Measurements from ENCODE around the gene STH. TPM values are rescaled to one million over a fixed set of nuclear protein-coding genes. Genes with fewer than 3 reads are reported as not detected.

Gene STH
- total RNA-seq, 1 donor from 2014 or later, result not detected

DNA sequence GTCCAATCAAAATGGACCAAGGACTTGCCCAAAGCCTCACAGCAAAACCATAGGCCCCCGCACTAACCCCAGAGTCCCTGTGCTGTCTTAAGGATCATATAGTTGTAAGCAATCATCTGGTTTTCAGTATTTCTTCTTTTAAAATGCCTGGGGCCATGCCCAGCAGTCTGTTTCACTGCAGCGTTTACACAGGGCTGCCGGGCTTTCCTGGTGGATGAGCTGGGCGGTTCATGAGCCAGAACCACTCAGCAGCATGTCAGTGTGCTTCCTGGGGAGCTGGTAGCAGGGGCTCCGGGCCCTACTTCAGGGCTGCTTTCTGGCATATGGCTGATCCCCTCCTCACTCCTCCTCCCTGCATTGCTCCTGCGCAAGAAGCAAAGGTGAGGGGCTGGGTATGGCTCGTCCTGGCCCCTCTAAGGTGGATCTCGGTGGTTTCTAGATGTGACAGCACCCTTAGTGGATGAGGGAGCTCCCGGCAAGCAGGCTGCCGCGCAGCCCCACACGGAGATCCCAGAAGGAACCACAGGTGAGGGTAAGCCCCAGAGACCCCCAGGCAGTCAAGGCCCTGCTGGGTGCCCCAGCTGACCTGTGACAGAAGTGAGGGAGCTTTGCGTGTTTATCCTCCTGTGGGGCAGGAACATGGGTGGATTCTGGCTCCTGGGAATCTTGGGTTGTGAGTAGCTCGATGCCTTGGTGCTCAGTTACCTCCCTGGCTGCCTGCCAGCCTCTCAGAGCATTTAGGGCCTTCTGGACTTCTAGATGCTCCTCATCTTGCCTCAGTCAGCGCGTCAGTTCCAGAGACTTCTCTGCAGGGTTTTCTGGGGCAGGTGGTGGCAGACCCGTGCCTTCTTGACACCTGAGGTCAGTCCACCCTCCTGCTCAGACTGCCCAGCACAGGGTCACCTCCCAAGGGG lies 24.8 kb upstream of the STH start:
- peak overlapping the region; percentile 11 for H3K27ac ChIP-seq (ENCODE audit: low read depth, low read length)
- peak overlapping the region in 1 of 3 donors; percentile 13 for H3K4me3 ChIP-seq (ENCODE audit: low read length in 3 of 3)
- H3K27me3 ChIP-seq (ENCODE audit: control insufficient read depth in 3 of 3, insufficient read depth in 3 of 3, low read length in 3 of 3), result no peaks in the 10 kb centered on the region
- H3K9ac ChIP-seq (ENCODE audit: low read depth in 1 of 3, low read length in 3 of 3), result peak overlapping the region in 2 of 3 donors; percentile 33 to 51
- H3K4me1 ChIP-seq (ENCODE audit: control insufficient read depth in 3 of 3, insufficient read depth in 3 of 3, low read length in 3 of 3), result peaks cover 50 to 58% (median 56%) of the 10 kb centered on the region in 3 donors
- peaks cover 2 to 17% (median 7%) of the 10 kb centered on the region in 3 donors for H3K36me3 ChIP-seq (ENCODE audit: control insufficient read depth in 3 of 3, insufficient read depth in 3 of 3, low read length in 3 of 3)
- no peaks in the 10 kb centered on the region for H3K9me3 ChIP-seq (ENCODE audit: control insufficient read depth in 3 of 3, low read length in 3 of 3)

DNA sequence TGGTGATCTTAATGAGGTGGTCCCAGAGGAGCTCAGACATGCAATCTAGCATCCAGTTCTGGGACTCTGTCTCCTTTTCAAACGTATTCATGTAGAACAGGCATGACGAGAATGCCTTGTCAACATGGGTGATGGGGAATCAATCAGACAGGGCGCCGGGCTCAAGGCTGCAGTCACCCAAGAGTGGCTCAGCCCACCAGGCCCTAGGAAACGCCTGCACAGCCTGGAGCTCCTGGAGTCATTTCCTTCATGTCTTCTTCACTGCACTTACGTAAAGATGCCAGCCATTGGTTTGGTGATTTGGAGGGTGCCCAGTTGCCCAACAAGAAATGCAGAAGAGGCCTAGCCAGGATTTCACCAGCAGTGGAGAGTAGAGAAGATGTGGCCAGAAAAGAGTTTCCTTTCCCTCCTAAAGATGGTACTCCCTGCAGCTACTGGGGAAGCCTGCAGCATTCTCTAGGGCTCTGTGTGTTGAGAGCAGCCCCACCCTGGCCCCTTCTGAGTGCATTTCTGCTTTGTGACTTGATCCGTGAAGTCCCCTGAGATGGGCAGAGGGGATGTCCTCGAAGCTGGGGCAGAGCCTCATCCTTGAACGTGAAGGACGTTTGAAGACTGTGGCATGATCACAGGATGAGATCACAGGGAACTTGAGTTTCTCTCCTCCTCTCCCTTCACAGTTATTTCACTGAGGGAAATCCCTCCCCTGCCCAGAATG lies 24.0 kb upstream of the STH start:
- Histone ChIP-seq H3K9me3 (ENCODE audit: control insufficient read depth in 3 of 3, low read length in 3 of 3) (no peaks in the 10 kb centered on the region), H3K27ac (ENCODE audit: low read depth, low read length) (no peak overlapping the region), H3K36me3 (ENCODE audit: control insufficient read depth in 3 of 3, insufficient read depth in 3 of 3, low read length in 3 of 3) (peaks cover 0 to 10% (median 8%) of the 10 kb centered on the region in 3 donors), H3K4me1 (ENCODE audit: control insufficient read depth in 3 of 3, insufficient read depth in 3 of 3, low read length in 3 of 3) (peaks cover 50 to 58% (median 56%) of the 10 kb centered on the region in 3 donors), H3K4me3 (ENCODE audit: low read length in 3 of 3) (no peak overlapping the region), H3K27me3 (ENCODE audit: control insufficient read depth in 3 of 3, insufficient read depth in 3 of 3, low read length in 3 of 3) (no peaks in the 10 kb centered on the region), H3K9ac (ENCODE audit: low read depth in 1 of 3, low read length in 3 of 3) (no peak overlapping the region)

DNA sequence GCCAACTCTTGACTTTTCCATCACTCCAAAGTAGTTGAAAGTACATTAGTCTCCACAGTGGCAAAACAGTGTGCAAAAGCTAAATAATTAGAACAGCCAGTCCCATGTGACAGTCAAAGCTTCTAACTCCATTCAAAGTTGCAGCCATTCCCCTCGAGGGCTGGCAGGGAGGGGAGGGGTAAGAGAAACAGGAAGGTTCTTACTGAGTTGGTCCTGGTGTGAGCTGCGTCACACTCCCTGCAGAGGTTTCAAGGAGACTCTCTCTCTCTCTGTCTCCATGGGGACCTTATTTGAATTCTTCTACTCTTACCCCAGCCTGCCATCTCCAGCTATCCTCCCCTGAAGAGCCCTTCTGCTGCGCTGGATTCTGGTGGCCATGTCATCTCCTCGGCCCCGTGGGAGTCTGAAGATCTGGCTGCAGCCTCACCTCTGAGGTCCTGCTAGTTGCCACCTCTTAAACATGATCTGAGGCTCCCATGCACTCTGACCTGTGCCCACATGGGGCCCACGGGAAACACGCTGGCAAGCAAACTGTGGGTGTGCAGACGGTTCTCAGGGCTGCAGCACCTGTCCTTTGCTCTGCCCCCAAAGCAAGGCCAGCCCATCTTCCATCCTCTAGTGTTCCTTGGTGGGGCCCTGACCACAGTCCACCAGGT lies 23.3 kb upstream of the STH start:
- Histone ChIP-seq H3K27ac (ENCODE audit: low read depth, low read length) (no peak overlapping the region), H3K9me3 (ENCODE audit: control insufficient read depth in 3 of 3, low read length in 3 of 3) (no peaks in the 10 kb centered on the region), H3K27me3 (ENCODE audit: control insufficient read depth in 3 of 3, insufficient read depth in 3 of 3, low read length in 3 of 3) (no peaks in the 10 kb centered on the region), H3K9ac (ENCODE audit: low read depth in 1 of 3, low read length in 3 of 3) (no peak overlapping the region), H3K4me1 (ENCODE audit: control insufficient read depth in 3 of 3, insufficient read depth in 3 of 3, low read length in 3 of 3) (peaks cover 50 to 58% (median 56%) of the 10 kb centered on the region in 3 donors), H3K4me3 (ENCODE audit: low read length in 3 of 3) (no peak overlapping the region), H3K36me3 (ENCODE audit: control insufficient read depth in 3 of 3, insufficient read depth in 3 of 3, low read length in 3 of 3) (peaks cover 1 to 11% (median 7%) of the 10 kb centered on the region in 3 donors)

DNA sequence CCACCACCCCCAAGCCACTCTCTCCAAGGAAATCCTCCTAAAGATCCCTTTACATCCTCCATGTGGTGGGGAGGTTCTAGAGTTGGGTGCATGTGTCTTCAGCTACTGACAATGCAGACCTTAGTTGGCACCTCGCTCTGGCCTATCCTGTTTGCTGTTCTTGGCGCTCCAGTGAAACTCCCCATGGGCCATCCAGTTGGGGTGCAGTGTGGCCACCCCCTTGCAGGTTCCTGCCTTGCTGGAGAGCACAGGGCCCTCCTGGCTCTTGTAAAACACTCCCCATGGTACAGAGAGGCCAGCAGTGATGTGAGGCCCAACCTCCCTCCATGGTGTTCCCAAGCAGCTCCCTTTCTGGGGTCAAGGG lies 22.7 kb upstream of the STH start:
- peak overlapping the region; percentile 70 for H3K27ac ChIP-seq (ENCODE audit: low read depth, low read length)
- no peaks in the 10 kb centered on the region for H3K27me3 ChIP-seq (ENCODE audit: control insufficient read depth in 3 of 3, insufficient read depth in 3 of 3, low read length in 3 of 3)
- no peaks in the 10 kb centered on the region for H3K9me3 ChIP-seq (ENCODE audit: control insufficient read depth in 3 of 3, low read length in 3 of 3)
- peaks cover 50 to 58% (median 56%) of the 10 kb centered on the region in 3 donors for H3K4me1 ChIP-seq (ENCODE audit: control insufficient read depth in 3 of 3, insufficient read depth in 3 of 3, low read length in 3 of 3)
- H3K4me3 ChIP-seq (ENCODE audit: low read length in 3 of 3), result no peak overlapping the region
- peak overlapping the region in 2 of 3 donors; percentile 16 to 65 for H3K9ac ChIP-seq (ENCODE audit: low read depth in 1 of 3, low read length in 3 of 3)
- peaks cover 2 to 12% (median 7%) of the 10 kb centered on the region in 3 donors for H3K36me3 ChIP-seq (ENCODE audit: control insufficient read depth in 3 of 3, insufficient read depth in 3 of 3, low read length in 3 of 3)

DNA sequence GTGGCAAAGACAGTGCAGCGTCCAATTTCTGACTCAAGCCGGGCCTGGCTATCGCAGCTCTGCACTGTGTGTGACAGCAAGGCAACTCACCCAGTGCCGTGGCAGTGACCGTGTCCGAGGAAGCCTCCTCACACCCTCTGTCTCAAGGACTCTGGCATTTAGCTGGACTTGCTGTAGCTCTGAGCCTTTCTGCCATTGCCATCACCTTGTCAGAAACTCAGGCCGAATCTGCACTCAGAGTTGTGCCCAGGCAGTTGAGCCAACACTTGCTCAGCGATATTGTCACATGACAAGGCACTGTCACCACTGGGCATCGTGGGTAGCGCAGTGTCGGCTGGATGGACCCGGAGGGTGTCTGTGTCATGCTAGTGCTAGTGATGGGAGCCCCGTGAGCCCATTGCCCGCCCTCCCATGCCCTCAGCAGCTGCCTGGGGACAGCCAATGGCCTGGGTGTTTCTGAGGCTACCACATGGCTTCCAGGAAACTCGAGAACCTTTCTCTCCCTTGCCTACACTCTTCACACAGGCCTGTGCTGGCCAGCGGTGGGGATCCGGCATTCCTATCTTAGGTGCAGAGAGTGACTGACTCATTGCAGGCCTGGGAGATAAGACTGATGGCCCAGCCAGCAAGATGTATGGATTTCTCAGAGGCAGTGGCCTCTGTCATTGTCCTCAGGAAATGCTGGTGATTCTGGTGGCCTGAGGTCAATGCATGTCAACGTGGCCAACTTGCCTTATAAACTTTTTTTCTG lies 22.1 kb upstream of the STH start:
- peak overlapping the region in 1 of 3 donors; percentile 41 for H3K4me3 ChIP-seq (ENCODE audit: low read length in 3 of 3)
- H3K27me3 ChIP-seq (ENCODE audit: control insufficient read depth in 3 of 3, insufficient read depth in 3 of 3, low read length in 3 of 3), result no peaks in the 10 kb centered on the region
- H3K4me1 ChIP-seq (ENCODE audit: control insufficient read depth in 3 of 3, insufficient read depth in 3 of 3, low read length in 3 of 3), result peaks cover 50 to 58% (median 56%) of the 10 kb centered on the region in 3 donors
- H3K36me3 ChIP-seq (ENCODE audit: control insufficient read depth in 3 of 3, insufficient read depth in 3 of 3, low read length in 3 of 3), result peaks cover 2 to 10% (median 5%) of the 10 kb centered on the region in 3 donors
- H3K9ac ChIP-seq (ENCODE audit: low read depth in 1 of 3, low read length in 3 of 3), result peak overlapping the region in 2 of 3 donors; percentile 16 to 65
- H3K27ac ChIP-seq (ENCODE audit: low read depth, low read length), result peak overlapping the region; percentile 70
- no peaks in the 10 kb centered on the region for H3K9me3 ChIP-seq (ENCODE audit: control insufficient read depth in 3 of 3, low read length in 3 of 3)

DNA sequence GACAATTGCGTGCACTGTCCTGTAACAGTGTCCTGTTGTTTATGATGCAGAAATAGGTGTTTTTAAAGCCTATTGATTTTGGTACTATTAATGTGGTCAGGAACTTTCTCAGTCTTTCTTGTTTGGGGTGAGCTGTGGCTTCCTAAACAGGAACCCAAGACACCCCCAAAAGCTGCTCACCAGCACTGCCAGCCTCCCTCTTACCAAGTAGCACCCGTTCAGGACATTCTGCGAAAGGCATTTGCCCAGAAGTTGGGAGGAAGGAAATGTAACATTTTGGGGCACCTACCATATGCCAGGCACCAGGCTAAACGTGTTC lies 21.6 kb upstream of the STH start:
- Histone ChIP-seq H3K27me3 (ENCODE audit: control insufficient read depth in 3 of 3, insufficient read depth in 3 of 3, low read length in 3 of 3) (no peaks in the 10 kb centered on the region), H3K4me3 (ENCODE audit: low read length in 3 of 3) (no peak overlapping the region), H3K9ac (ENCODE audit: low read depth in 1 of 3, low read length in 3 of 3) (no peak overlapping the region), H3K9me3 (ENCODE audit: control insufficient read depth in 3 of 3, low read length in 3 of 3) (no peaks in the 10 kb centered on the region), H3K36me3 (ENCODE audit: control insufficient read depth in 3 of 3, insufficient read depth in 3 of 3, low read length in 3 of 3) (peaks cover 0 to 10% (median 2%) of the 10 kb centered on the region in 3 donors), H3K27ac (ENCODE audit: low read depth, low read length) (peak overlapping the region; percentile 70), H3K4me1 (ENCODE audit: control insufficient read depth in 3 of 3, insufficient read depth in 3 of 3, low read length in 3 of 3) (peaks cover 50 to 58% (median 56%) of the 10 kb centered on the region in 3 donors)

DNA sequence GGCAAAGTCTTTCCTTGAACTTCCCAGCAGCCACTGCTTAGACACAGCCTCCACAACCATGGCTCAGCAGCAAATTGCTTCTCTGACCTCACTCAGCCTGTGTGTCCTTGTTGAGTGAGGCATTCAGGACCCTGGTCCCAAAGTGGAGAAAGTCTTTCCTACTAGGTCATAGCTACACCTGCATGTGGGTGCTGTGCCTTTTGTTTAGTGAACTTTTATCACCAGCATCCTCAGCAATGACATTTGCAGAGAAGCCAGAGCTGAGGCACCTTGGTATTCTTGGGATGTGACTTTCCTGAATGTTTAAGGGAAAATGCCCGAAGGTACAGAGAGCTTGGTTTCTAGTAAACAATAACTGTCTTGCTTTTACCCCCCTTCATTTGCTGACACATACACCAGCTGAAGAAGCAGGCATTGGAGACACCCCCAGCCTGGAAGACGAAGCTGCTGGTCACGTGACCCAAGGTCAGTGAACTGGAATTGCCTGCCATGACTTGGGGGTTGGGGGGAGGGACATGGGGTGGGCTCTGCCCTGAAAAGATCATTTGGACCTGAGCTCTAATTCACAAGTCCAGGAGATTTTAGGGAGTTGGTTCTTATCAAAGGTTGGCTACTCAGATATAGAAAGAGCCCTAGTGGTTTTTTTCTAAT lies 20.9 kb upstream of the STH start:
- Histone ChIP-seq H3K4me3 (ENCODE audit: low read length in 3 of 3) (no peak overlapping the region), H3K4me1 (ENCODE audit: control insufficient read depth in 3 of 3, insufficient read depth in 3 of 3, low read length in 3 of 3) (peaks cover 47 to 53% (median 52%) of the 10 kb centered on the region in 3 donors), H3K36me3 (ENCODE audit: control insufficient read depth in 3 of 3, insufficient read depth in 3 of 3, low read length in 3 of 3) (peaks cover 0 to 11% (median 2%) of the 10 kb centered on the region in 3 donors), H3K27ac (ENCODE audit: low read depth, low read length) (no peak overlapping the region), H3K9me3 (ENCODE audit: control insufficient read depth in 3 of 3, low read length in 3 of 3) (no peaks in the 10 kb centered on the region), H3K9ac (ENCODE audit: low read depth in 1 of 3, low read length in 3 of 3) (no peak overlapping the region), H3K27me3 (ENCODE audit: control insufficient read depth in 3 of 3, insufficient read depth in 3 of 3, low read length in 3 of 3) (no peaks in the 10 kb centered on the region)

DNA sequence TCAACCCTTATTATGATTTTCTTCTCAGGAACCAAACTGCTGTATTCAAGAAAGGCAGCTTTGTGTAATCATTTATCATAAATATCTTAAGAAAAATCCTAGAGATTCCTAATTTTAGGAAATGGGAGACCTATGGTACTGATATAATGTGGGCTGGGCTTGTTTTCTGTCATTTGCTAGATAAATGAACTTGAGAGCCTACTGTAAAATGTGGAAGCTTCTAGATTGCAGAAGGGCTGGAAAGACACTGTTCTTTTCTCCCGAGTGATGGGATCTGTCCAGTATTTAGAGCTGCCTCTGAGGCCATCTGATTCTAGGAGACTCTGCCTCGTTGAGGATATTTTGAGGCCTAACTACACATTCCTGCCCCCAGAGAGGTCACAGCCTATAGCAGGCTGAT lies 19.9 kb upstream of the STH start:
- H3K4me1 ChIP-seq (ENCODE audit: control insufficient read depth in 3 of 3, insufficient read depth in 3 of 3, low read length in 3 of 3), result peaks cover 37 to 43% (median 41%) of the 10 kb centered on the region in 3 donors
- no peak overlapping the region for H3K9ac ChIP-seq (ENCODE audit: low read depth in 1 of 3, low read length in 3 of 3)
- H3K27ac ChIP-seq (ENCODE audit: low read depth, low read length), result no peak overlapping the region
- no peaks in the 10 kb centered on the region for H3K27me3 ChIP-seq (ENCODE audit: control insufficient read depth in 3 of 3, insufficient read depth in 3 of 3, low read length in 3 of 3)
- H3K4me3 ChIP-seq (ENCODE audit: low read length in 3 of 3), result no peak overlapping the region
- H3K36me3 ChIP-seq (ENCODE audit: control insufficient read depth in 3 of 3, insufficient read depth in 3 of 3, low read length in 3 of 3), result peaks cover 2 to 13% (median 3%) of the 10 kb centered on the region in 3 donors
- H3K9me3 ChIP-seq (ENCODE audit: control insufficient read depth in 3 of 3, low read length in 3 of 3), result no peaks in the 10 kb centered on the region

DNA sequence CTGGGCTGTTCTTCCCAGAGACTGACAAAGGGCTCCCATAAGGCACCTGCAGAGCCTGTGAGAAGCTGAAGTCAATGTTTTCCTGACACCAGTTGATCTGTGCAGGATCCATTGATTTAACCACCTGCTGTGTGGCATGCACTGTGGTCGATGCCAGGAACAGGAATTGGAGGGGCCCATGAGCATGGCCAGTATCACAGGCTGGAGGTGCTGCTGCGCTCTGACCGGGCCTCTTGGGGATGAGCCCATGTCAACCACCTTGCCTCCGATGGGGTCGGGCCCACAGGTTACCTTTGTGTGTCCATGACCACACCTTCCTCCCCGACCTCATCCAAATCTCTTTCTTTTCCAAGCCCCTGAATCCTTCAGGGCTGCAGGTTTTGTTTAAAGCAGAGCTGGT lies 18.2 kb upstream of the STH start:
- H3K27ac ChIP-seq (ENCODE audit: low read depth, low read length), result no peak overlapping the region
- H3K36me3 ChIP-seq (ENCODE audit: control insufficient read depth in 3 of 3, insufficient read depth in 3 of 3, low read length in 3 of 3), result peaks cover 8 to 16% (median 8%) of the 10 kb centered on the region in 3 donors
- H3K9ac ChIP-seq (ENCODE audit: low read depth in 1 of 3, low read length in 3 of 3), result no peak overlapping the region
- no peak overlapping the region for H3K4me3 ChIP-seq (ENCODE audit: low read length in 3 of 3)
- no peaks in the 10 kb centered on the region for H3K9me3 ChIP-seq (ENCODE audit: control insufficient read depth in 3 of 3, low read length in 3 of 3)
- H3K27me3 ChIP-seq (ENCODE audit: control insufficient read depth in 3 of 3, insufficient read depth in 3 of 3, low read length in 3 of 3), result no peaks in the 10 kb centered on the region
- H3K4me1 ChIP-seq (ENCODE audit: control insufficient read depth in 3 of 3, insufficient read depth in 3 of 3, low read length in 3 of 3), result peaks cover 21 to 26% (median 25%) of the 10 kb centered on the region in 3 donors
